Mesenchymal stem cell (in vitro differentiated cells and primary cell): ENCODE data around the gene ZMPSTE24.
A peak's percentile ranks its signal among the peaks of the same experiment; 100 is the strongest.

Source experiments
- DNase-seq: peaks from one replicate; pipeline ENCODE4 v3.0.0-alpha.2; 2013
- H2AFZ ChIP-seq: one replicate; pipeline ENCODE4 v1.6.1; 2013; ENCODE audit warnings: low read depth, mild to moderate bottlenecking, control low read depth, inconsistent platforms, low read length, moderate library complexity
- H2AK5ac ChIP-seq: 2 replicates; pipeline ENCODE4 v1.6.1; 2013; ENCODE audit warnings: low read length, moderate library complexity, mild to moderate bottlenecking, inconsistent platforms; ENCODE audit not compliant: severe bottlenecking
- H2BK120ac ChIP-seq: one replicate; pipeline ENCODE4 v1.6.1; 2013; ENCODE audit warnings: low read depth, mild to moderate bottlenecking, inconsistent platforms, low read length, moderate library complexity
- H2BK12ac ChIP-seq, 2 experiments: one replicate each; pipeline ENCODE4 v1.6.1; 2013; ENCODE audit warnings: inconsistent platforms in 2 of 2, low read length in 2 of 2, mild to moderate bottlenecking in 2 of 2, moderate library complexity in 2 of 2, control low read depth in 1 of 2
- H2BK15ac ChIP-seq: one replicate; pipeline ENCODE4 v1.6.1; 2013; ENCODE audit warnings: mild to moderate bottlenecking, low read depth, inconsistent platforms; ENCODE audit not compliant: poor library complexity, severe bottlenecking
- H2BK5ac ChIP-seq: 2 replicates; pipeline ENCODE4 v1.6.1; 2013; ENCODE audit warnings: low read depth, mild to moderate bottlenecking, low read length, control low read depth, inconsistent platforms; ENCODE audit not compliant: poor library complexity, severe bottlenecking
- H3K14ac ChIP-seq, 2 experiments: one replicate each; pipeline ENCODE4 v1.6.1; 2013; ENCODE audit warnings: inconsistent platforms in 2 of 2, low read length in 2 of 2, control low read depth in 1 of 2, mild to moderate bottlenecking in 1 of 2, moderate library complexity in 1 of 2
- H3K18ac ChIP-seq, 2 experiments: one replicate each; pipeline ENCODE4 v1.6.1; 2013; ENCODE audit warnings: inconsistent platforms in 2 of 2, low read length in 2 of 2, control low read depth in 1 of 2, low read depth in 1 of 2, mild to moderate bottlenecking in 1 of 2
- H3K23ac ChIP-seq, 2 experiments: one replicate each; pipeline ENCODE4 v1.6.1; 2013; ENCODE audit warnings: inconsistent platforms in 2 of 2, low read length in 2 of 2, mild to moderate bottlenecking in 2 of 2, moderate library complexity in 2 of 2, control low read depth in 1 of 2
- H3K27ac ChIP-seq: 2 replicates; pipeline ENCODE4 v1.5.1; 2013; ENCODE audit warnings: mild to moderate bottlenecking, moderate library complexity, low read length, control low read depth, inconsistent platforms; ENCODE audit not compliant: poor library complexity, severe bottlenecking
- H3K27me3 ChIP-seq, 2 experiments: 2 replicates each; pipeline versions ENCODE4 v1.6.1 to v1.7.0; 2013; ENCODE audit warnings: low read length in 2 of 2, mild to moderate bottlenecking in 2 of 2, moderate library complexity in 2 of 2, control low read depth in 1 of 2, inconsistent platforms in 1 of 2; ENCODE audit not compliant: control insufficient read depth in 1 of 2, insufficient read depth in 1 of 2
- H3K36me3 ChIP-seq, 2 experiments: 2 replicates each; pipeline versions ENCODE4 v1.6.1 to v1.7.0; 2013; ENCODE audit warnings: low read length in 2 of 2, control low read depth in 1 of 2, inconsistent platforms in 1 of 2, low read depth in 1 of 2, mild to moderate bottlenecking in 1 of 2; ENCODE audit not compliant: insufficient read depth in 2 of 2, control insufficient read depth in 1 of 2
- H3K4ac ChIP-seq, 2 experiments: one replicate each; pipeline ENCODE4 v1.6.1; 2013; ENCODE audit warnings: inconsistent platforms in 2 of 2, low read length in 2 of 2, mild to moderate bottlenecking in 2 of 2, moderate library complexity in 2 of 2, control low read depth in 1 of 2, low read depth in 1 of 2
- H3K4me1 ChIP-seq: 2 replicates; pipeline ENCODE4 v1.6.1; 2013; ENCODE audit warnings: low read depth, low read length, control low read depth; ENCODE audit not compliant: control insufficient read depth, insufficient read depth
- H3K4me2 ChIP-seq: 2 replicates; pipeline ENCODE4 v1.6.1; 2013; ENCODE audit warnings: low read length, mild to moderate bottlenecking, inconsistent platforms; ENCODE audit not compliant: poor library complexity, severe bottlenecking
- H3K4me3 ChIP-seq, 2 experiments: 2 replicates each; pipeline versions ENCODE4 v1.5.1 to v1.7.0; 2013; ENCODE audit warnings: low read length in 2 of 2, mild to moderate bottlenecking in 2 of 2, control low read depth in 1 of 2, low read depth in 1 of 2; ENCODE audit not compliant: insufficient read depth in 1 of 2
- H3K79me1 ChIP-seq: replicated peaks from 2 replicates; pipeline ENCODE4 v1.6.1; 2013; ENCODE audit warnings: mild to moderate bottlenecking, control low read depth, low read length, inconsistent platforms; ENCODE audit not compliant: poor library complexity, severe bottlenecking
- H3K9ac ChIP-seq: 2 replicates; pipeline ENCODE4 v1.7.0; 2013; ENCODE audit warnings: mild to moderate bottlenecking, low read length, moderate library complexity
- H3K9me3 ChIP-seq: 2 replicates; pipeline ENCODE4 v1.7.0; 2013; ENCODE audit warnings: mild to moderate bottlenecking, low read length; ENCODE audit not compliant: control insufficient read depth
- H4K8ac ChIP-seq: one replicate; pipeline ENCODE4 v1.6.1; 2013; ENCODE audit warnings: inconsistent platforms, mild to moderate bottlenecking, low read length, moderate library complexity
- H4K91ac ChIP-seq: one replicate; pipeline ENCODE4 v1.6.1; 2013; ENCODE audit warnings: mild to moderate bottlenecking, low read length, inconsistent platforms
- WGBS: methylation state at CpG from one replicate; pipeline ENCODE4 v1.1.7; 2013; ENCODE audit warnings: mixed read lengths; 5-methylcytosine and 5-hydroxymethylcytosine counted together

ZMPSTE24 gene

GRCh38 chr1:40276122-40276521 lies 18.1 kb downstream of the ZMPSTE24 start:
- 95% methylated on average over 3 of the region's 3 CpGs for WGBS
- no peaks in the 10 kb centered on the region for H3K27me3 ChIP-seq
- no peak overlapping the region for H4K91ac ChIP-seq
- H3K79me1 ChIP-seq, result peaks cover 16% of the 10 kb centered on the region
- H3K14ac ChIP-seq, result no peak overlapping the region
- no peak overlapping the region for H4K8ac ChIP-seq
- no peak overlapping the region for H2BK5ac ChIP-seq
- H2BK15ac ChIP-seq, result no peak overlapping the region
- no peak for DNase-seq
- no peaks in the 10 kb centered on the region for H3K9me3 ChIP-seq
- no peak overlapping the region for H2BK120ac ChIP-seq
- H3K4ac ChIP-seq, result no peak overlapping the region
- no peak overlapping the region for H3K4me2 ChIP-seq
- no peak overlapping the region for H3K9ac ChIP-seq
- no peak overlapping the region for H3K4me3 ChIP-seq
- H2AFZ ChIP-seq, result no peak overlapping the region
- no peak overlapping the region for H3K23ac ChIP-seq
- no peak overlapping the region for H3K18ac ChIP-seq
- H2AK5ac ChIP-seq, result no peak overlapping the region
- peaks cover 5 to 79% of the 10 kb centered on the region in 2 experiments for H3K36me3 ChIP-seq
- peaks cover 4% of the 10 kb centered on the region for H3K4me1 ChIP-seq
- no peak overlapping the region for H3K27ac ChIP-seq
- H2BK12ac ChIP-seq, result no peak overlapping the region

GRCh38 chr1:40281853-40282252 lies 23.8 kb downstream of the ZMPSTE24 start:
- Histone ChIP-seq H4K91ac (no peak overlapping the region), H2BK5ac (no peak overlapping the region), H2BK15ac (no peak overlapping the region), H3K79me1 (peaks cover 16% of the 10 kb centered on the region), H3K36me3 (peaks cover 11 to 74% of the 10 kb centered on the region in 2 experiments), H3K23ac (no peak overlapping the region), H3K14ac (no peak overlapping the region), H2BK120ac (no peak overlapping the region), H2AK5ac (no peak overlapping the region), H3K27ac (no peak overlapping the region), H3K4me1 (no peaks in the 10 kb centered on the region), H2AFZ (no peak overlapping the region), H3K9me3 (no peaks in the 10 kb centered on the region), H3K18ac (no peak overlapping the region), H3K9ac (no peak overlapping the region), H3K4me2 (no peak overlapping the region), H4K8ac (no peak overlapping the region), H3K4ac (no peak overlapping the region), H2BK12ac (no peak overlapping the region), H3K4me3 (no peak overlapping the region), H3K27me3 (no peaks in the 10 kb centered on the region)
- DNase-seq, result no peak
- WGBS, result 100% methylated on average over 1 of the region's 2 CpGs

GRCh38 chr1:40291293-40291692 lies 33.3 kb downstream of the ZMPSTE24 start:
- Histone ChIP-seq H3K4me3 (no peak overlapping the region), H3K9me3 (no peaks in the 10 kb centered on the region), H2AK5ac (no peak overlapping the region), H3K9ac (no peak overlapping the region), H2BK12ac (no peak overlapping the region), H4K8ac (no peak overlapping the region), H2AFZ (no peak overlapping the region), H3K4me1 (no peaks in the 10 kb centered on the region), H2BK15ac (no peak overlapping the region), H2BK5ac (no peak overlapping the region), H2BK120ac (no peak overlapping the region), H3K4me2 (no peak overlapping the region), H3K23ac (no peak overlapping the region), H3K36me3 (peaks cover 26 to 74% of the 10 kb centered on the region in 2 experiments), H3K27ac (no peak overlapping the region), H4K91ac (no peak overlapping the region), H3K14ac (no peak overlapping the region), H3K4ac (no peak overlapping the region), H3K27me3 (no peaks in the 10 kb centered on the region), H3K18ac (no peak overlapping the region), H3K79me1 (peaks cover 15% of the 10 kb centered on the region)
- 100% methylated on average over 1 of the region's 2 CpGs for WGBS
- no peak for DNase-seq

GRCh38 chr1:40299366-40300248 lies 41.6 kb downstream of the ZMPSTE24 start:
- Histone ChIP-seq H4K8ac (no peak overlapping the region), H3K4me2 (no peak overlapping the region), H3K23ac (no peak overlapping the region), H3K4me1 (no peaks in the 10 kb centered on the region), H2BK5ac (no peak overlapping the region), H3K27me3 (peaks cover 0 to 21% of the 10 kb centered on the region in 2 experiments), H3K79me1 (no peaks in the 10 kb centered on the region), H2BK12ac (peak overlapping the region in 1 of 2 experiments; percentile 7), H2BK15ac (no peak overlapping the region), H3K9ac (no peak overlapping the region), H2AK5ac (no peak overlapping the region), H3K18ac (no peak overlapping the region), H3K14ac (no peak overlapping the region), H4K91ac (peak overlapping the region; percentile 18), H3K27ac (no peak overlapping the region), H3K4me3 (no peak overlapping the region), H3K9me3 (no peaks in the 10 kb centered on the region), H3K36me3 (peaks cover 2 to 3% of the 10 kb centered on the region in 2 experiments), H2AFZ (no peak overlapping the region), H3K4ac (no peak overlapping the region), H2BK120ac (no peak overlapping the region)
- DNase-seq, result no peak
- 80% methylated on average over 7 of the region's 8 CpGs for WGBS
